Epithelial cell of proximal tubule (primary cell): ENCODE data around the gene SRP54. TPM values are rescaled to one million over a fixed set of nuclear protein-coding genes. Genes with fewer than 3 reads are reported as not detected.
A peak's percentile ranks its signal among the peaks of the same experiment; 100 is the strongest.

Experiments
- DNase-seq: peaks from one replicate; pipeline ENCODE4 v3.0.0-alpha.2; 2011; ENCODE audit warnings: low read depth
- H3K4me3 ChIP-seq: 2 replicates; pipeline ENCODE4 v1.5.1; 2011; ENCODE audit warnings: low read depth, mild to moderate bottlenecking, low read length
- CTCF ChIP-seq: conservative IDR thresholded peaks from 2 replicates; pipeline ENCODE4 v1.5.1; 2012; ENCODE audit warnings: low read depth, mild to moderate bottlenecking, low read length
- total RNA-seq: library from RNA; depleted of rRNA; stranded (reverse); fragments of >200 nt; gene quantifications from 2 replicates; pipeline ENCODE4 v1.2.3, GENCODE V29; 2015

SRP54 gene
- 57.3 and 61.7 TPM in 2 replicates for total RNA-seq

GRCh38 chr14:34982421-34983147, at the start of gene SRP54:
SRP54 (plus strand) TSS chr14:34982992; CDS start chr14:34996710, 13,718 bp downstream.
- no peak for TF ChIP-seq CTCF
- H3K4me3 ChIP-seq = peak within 1 kb of the TSS; percentile 100
- DNase-seq = peak; percentile 87

GRCh38 chr14:34933301-34933700, 49.5 kb upstream of the SRP54 start:
- TF ChIP-seq CTCF = no peak
- no peak for DNase-seq
- H3K4me3 ChIP-seq = no peak overlapping the region

DNA sequence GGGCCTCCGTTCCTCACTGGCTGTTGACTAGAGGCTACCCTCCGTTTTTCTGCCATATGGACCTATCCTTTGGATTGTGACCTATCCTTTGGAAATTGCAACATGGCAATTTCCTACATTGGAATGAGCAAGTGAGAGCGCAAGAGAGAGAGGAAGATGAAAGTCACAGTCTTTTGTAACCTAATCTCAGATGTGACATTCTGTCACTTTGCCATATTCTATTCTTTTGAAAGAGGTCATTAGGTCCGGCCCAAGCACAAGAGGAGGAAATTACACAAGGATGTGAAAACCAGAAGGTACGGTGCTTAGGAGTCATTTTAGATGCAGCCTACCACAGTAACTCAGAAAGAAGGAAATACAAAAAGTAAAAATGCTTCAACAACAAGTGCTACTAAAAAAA, 47.3 kb upstream of the SRP54 start:
- H3K4me3 ChIP-seq = no peak overlapping the region
- no peak for DNase-seq
- TF ChIP-seq CTCF = no peak

DNA sequence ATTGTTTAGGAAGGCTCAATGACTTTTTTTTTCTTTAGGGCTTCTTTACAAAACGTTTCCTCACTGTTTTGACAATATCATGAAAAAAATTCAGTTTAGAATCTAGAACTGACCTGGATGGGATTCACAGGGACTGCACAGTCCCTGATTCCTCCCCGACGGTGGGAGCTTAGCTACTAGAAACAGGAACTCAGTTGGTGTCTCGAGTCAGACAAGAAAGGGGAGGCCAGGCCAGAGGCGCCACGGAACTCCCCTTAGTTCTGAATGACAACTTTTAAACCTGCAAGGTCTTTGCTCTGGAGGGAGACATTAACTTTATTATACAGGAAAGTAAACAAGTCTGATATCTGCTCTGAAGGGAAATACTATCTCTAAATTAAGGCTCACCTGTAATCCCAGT, 45.4 kb upstream of the SRP54 start:
- TF ChIP-seq CTCF = no peak
- no peak overlapping the region for H3K4me3 ChIP-seq
- no peak for DNase-seq

- no peak overlapping the region for H3K4me3 ChIP-seq
- TF ChIP-seq CTCF = no peak
- DNase-seq = no peak
Observed at GRCh38 chr14:34937876-34938275, 44.9 kb upstream of the SRP54 start.

- no peak for TF ChIP-seq CTCF
- no peak for DNase-seq
- no peak overlapping the region for H3K4me3 ChIP-seq
Observed at GRCh38 chr14:34943506-34943905, 39.3 kb upstream of the SRP54 start.

GRCh38 chr14:34944744-34945143, 38.0 kb upstream of the SRP54 start:
- TF ChIP-seq CTCF = no peak
- H3K4me3 ChIP-seq = no peak overlapping the region
- DNase-seq = no peak
